Measurements from ENCODE around the gene TMEM213. TPM values are rescaled to one million over a fixed set of nuclear protein-coding genes. Genes with fewer than 3 reads are reported as not detected.

The TMEM213 gene
- total RNA-seq, 1 experiment from 2014 or later = 0.11 TPM

GRCh38 chr7:138776166-138776833 lies 21.5 kb upstream of the TMEM213 start:
- 0 out of 2 replicates have a peak, but pooled peaks cover 3% of the 10 kb centered on the region for H3K9me3 Mint-ChIP-seq
- CTCF ChIA-PET = interaction anchor here (1.0 to 1.5 kb wide), 2 partner anchors 18 to 21 kb away, joined by 3 read pairs; partner anchors contain the start of genes ATP6V0A4 and TMEM213
- no peak for TF ChIP-seq ZNF396 (CRISPR knock-in tag; IDR thresholded peaks at IDR 0.05; ENCODE audit: borderline replicate concordance)
- TF ChIP-seq ZNF416 (CRISPR knock-in tag; IDR thresholded peaks at IDR 0.05) = no peak
- no peak for TF ChIP-seq E2F5 (CRISPR knock-in tag; IDR thresholded peaks at IDR 0.05)
- no peak for TF ChIP-seq FOXP4 (CRISPR knock-in tag; IDR thresholded peaks at IDR 0.05)
- no peak for TF ChIP-seq E2F1 (CRISPR knock-in tag; IDR thresholded peaks at IDR 0.05)
- TF ChIP-seq ATF1 (CRISPR knock-in tag; IDR thresholded peaks at IDR 0.05) = no peak
- no peak for TF ChIP-seq HMGA2 (CRISPR knock-in tag; IDR thresholded peaks at IDR 0.05)
- TF ChIP-seq ZBTB43 (CRISPR knock-in tag; IDR thresholded peaks at IDR 0.05) = no peak
- no peak for TF ChIP-seq NFYB (CRISPR knock-in tag; conservative IDR thresholded peaks at IDR 0.05; ENCODE audit: low read depth)
- TF ChIP-seq ZNF423 (CRISPR knock-in tag; IDR thresholded peaks at IDR 0.05) = no peak
- no peak for TF ChIP-seq IRF1 (CRISPR knock-in tag; IDR thresholded peaks at IDR 0.05)
- no peak for TF ChIP-seq ERG (CRISPR knock-in tag; IDR thresholded peaks at IDR 0.05)
- TF ChIP-seq HMGXB4 (CRISPR knock-in tag; IDR thresholded peaks at IDR 0.05) = no peak
- TF ChIP-seq ZNF317 (CRISPR knock-in tag; IDR thresholded peaks at IDR 0.05; ENCODE audit: borderline replicate concordance, low read depth) = no peak
- TF ChIP-seq ZNF512 (CRISPR knock-in tag; IDR thresholded peaks at IDR 0.05; ENCODE audit: borderline replicate concordance) = no peak
- peaks cover 7% of the 10 kb centered on the region for H3K27me3 Mint-ChIP-seq (ENCODE audit: low read depth)
- no peak overlapping the region for H3K4me3 Mint-ChIP-seq
- peaks cover 28% of the 10 kb centered on the region for H3K4me1 Mint-ChIP-seq
- no peaks in the 10 kb centered on the region for H3K36me3 Mint-ChIP-seq
- ATAC-seq (no peak), DNase-seq (ENCODE audit: low spot score) (no peak)
- H3K27ac Mint-ChIP-seq = peak overlapping the region; percentile 17; the same call in 1 of the 2 replicates
- POLR2A ChIA-PET = no interaction called here

Data from WTC11 (cell line).